ENCODE measurements around the gene OSBP.

- TF ChIP-seq POLR2A (IDR thresholded peaks at IDR 0.05; ENCODE audit: low read depth) (no peak), CTCF (IDR thresholded peaks at IDR 0.05) (no peak), EP300 (IDR thresholded peaks at IDR 0.05) (no peak)
These were observed 14.9 kb upstream of the OSBP start for GRCh38 chr11:59630493-59630892.
